Head of caudate nucleus (tissue), 42 donors: ENCODE measurements around the gene NOBOX.
A peak's percentile ranks its signal among the peaks of the same experiment; 100 is the strongest.
"Not testable (repeated sequence)": the region's sequence is repeated elsewhere in the genome, so short reads cannot be mapped to it uniquely, and the experiment has no call there.

Experiments used
- DNase-seq, 42 donors: peaks; one replicate each; pipeline versions ENCODE4 v3.0.0 to v3.0.0-alpha.2; 2020 to 2021; ENCODE audit warnings: mixed read lengths in 7 of 42
- intact Hi-C: fragments of 100-400 bp; cut with DNase I; formaldehyde crosslinking; loops from one replicate; pipeline ENCODE4 v1.15.0; 2022

The NOBOX gene

DNA sequence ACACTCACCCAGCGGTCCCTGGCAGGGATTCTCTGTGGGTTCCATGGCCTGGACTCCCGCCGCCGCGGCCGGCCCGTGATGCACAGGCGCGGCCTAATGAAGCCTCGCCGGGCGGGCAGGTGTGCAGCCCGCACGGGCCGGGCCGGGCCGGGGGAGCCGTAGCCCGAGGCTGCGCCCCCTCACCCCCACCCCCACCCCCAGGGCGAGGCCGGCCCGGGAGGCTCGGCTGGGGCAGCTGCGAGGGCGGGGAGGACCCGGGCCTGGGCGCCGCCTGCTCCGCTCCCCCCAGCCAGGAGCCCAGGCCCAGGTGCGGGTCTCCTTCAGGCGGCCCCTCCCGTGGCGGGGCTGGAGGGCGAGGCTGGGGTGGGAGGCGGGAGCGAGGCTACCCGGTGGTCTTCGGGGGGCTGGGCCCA is at the start of gene NOBOX:
TSS of gene NOBOX (minus strand) at position 45 of the 413 bp plus-strand sequence.
- no peak for DNase-seq
- intact Hi-C loops = no loop called here

DNA sequence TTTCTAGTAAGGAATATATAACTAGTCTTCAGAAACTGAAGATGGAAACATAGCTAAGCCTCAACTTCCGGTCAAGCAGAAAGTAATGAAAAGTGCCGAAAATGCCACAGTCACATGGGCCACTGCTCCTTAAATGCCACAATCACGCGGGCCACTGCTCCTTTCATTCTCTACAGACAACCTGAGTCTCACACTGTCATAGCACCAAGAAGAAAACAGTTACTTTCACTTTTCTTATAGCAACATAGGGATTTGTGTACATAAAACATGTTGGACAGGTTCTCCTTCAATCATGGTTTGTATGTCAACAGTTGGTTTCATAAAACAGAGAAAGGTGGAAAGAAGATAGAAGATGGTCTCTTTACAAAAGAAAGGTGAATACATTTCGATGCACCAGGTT is 48.6 kb upstream of the NOBOX start:
- no peak for DNase-seq
- intact Hi-C loops = no loop called here

DNA sequence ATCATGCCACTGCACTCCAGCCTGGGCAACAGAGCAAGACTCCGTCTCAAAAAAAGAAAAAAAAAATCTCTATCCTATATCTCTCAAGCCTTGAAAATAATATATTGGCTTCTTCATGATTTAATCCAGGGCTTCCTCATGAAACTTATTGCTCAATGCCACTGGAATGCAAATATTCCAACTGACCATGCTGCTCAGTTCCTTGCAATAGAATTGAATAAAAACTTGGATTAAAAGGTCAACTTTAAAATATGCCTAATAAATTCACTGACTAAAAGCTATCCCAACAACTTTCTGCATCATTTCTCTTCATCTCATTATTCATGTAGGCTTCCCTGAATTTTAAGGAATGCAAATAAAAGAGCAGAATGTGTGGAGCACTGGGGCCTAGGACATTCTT is 42.1 kb upstream of the NOBOX start:
- no peak for DNase-seq
- intact Hi-C loops = no loop called here

DNA sequence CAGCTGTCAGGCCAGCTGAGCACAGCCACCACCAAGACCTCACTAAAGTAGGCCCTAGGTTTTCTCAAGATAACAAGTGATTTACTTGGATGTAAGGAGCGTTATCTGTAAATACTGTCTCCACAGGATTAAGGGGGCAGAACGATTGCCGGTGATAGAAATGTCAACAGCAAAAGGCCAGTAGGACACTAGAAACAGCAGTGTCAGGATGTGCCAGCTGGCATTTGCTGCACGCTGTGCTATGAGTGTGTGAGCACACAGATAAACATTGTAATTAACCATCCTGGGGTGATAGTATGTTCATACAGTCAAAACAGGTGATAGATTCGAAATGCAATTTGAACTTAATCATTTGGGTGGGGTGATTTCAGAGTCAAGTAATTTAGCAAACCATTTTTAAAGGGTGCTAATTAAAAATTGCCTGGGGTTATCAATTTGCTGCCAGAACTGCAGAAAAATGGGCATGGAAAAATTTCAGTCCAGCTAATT is 36.3 kb upstream of the NOBOX start:
- no peak for DNase-seq
- intact Hi-C loops = no loop called here

DNA sequence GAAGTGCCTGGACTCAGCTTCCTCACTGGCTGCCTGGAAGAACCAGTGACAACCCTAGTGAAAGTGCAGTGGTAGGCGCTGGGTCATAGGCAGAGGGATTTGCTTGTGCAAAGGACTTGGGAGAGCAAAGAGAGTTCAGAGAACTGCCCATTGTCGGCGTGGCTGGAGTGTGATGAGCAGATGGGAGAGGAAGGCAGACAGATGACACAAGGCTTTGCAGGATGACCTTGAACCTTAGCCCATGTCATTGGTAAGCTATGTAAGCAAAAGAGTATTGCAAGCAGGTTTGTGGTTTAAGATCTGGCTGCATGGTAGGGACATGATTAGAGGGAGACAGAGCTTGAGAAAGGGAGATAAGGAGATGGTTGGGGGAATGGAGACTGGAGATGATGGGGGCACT is 35.3 kb upstream of the NOBOX start:
- intact Hi-C loops = no loop called here
- no peak for DNase-seq

DNA sequence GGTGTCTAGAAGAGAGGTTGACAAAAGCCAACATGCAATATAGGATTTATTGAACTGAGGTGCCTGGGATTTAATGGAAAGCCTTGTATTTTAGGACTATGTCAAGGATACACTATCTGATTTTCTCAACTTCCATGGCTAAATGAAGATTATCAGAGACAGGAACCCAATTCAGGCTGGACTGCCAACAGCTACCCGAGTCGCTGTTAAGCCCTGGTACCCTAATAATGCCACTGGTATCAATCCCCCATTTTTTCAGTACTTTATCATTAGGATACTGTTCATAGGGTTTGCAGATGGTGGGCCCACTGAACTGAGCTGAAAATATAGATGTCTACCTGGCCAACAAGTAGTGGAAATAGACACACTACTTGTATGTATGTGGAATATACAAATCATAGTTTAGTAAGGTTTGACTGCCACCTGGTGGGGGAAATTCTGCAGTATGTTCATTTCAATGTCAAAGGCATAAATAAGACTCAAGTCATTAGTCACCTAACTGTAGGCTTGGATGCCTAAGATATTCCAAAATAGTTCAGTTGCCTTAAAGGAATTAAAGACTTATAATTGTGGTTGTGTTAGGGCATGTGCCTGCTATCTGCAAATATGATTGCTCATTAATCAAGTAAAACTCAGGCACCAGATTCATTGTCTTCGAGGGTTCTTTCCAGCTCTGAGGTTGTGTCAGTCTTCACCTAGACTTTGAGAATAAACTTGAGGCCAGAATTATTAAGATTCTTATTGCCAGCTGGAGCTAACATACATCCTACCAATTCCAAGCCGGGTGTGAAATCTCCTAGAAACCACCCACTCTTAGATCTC is 34.1 kb upstream of the NOBOX start:
- intact Hi-C loops = no loop called here

DNA sequence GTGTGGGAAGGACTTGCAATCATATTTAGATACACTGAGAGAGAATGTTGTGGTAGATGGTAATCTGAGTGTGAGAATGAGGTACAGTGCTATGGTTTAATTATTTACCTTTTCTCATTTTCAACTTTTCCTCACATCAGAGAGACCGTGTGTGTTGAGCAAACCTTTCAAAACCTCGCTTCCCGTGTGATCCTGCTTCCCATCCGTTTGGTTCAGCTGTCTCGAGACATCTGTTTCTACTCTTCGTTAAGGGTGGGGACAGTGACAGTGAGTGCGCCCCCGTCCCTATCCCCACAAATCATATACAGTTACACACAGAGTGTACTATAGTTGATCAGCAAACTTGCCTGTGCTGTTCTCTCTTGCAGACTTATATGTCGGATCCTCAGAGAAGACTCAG is 33.0 kb upstream of the NOBOX start:
- intact Hi-C loops = no loop called here
- DNase-seq = no peak

More for the DNA sequence above, 34.1 kb upstream of the NOBOX start:
- peak in 38 of 42 donors; percentile 25 to 87 (median 64) for DNase-seq

DNA sequence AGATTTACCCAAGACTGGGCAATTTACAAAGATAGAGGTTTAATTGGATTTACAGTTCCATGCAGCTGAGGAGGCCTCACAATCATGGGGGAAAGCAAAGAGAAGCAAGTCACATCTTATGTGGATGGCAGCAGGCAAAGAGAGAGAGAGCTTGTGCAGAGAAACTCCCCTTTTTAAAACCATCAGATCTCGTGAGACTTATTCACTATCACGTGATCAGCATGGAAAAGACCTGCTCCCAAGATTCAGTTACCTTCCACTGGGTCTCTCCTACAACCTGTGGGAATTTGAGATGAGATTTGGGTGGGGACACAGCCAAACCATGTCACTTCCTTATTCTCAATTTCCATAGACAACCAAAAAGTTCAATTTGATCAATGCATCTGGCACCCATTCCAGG is 24.9 kb upstream of the NOBOX start:
- no peak for DNase-seq
- intact Hi-C loops = no loop called here

DNA sequence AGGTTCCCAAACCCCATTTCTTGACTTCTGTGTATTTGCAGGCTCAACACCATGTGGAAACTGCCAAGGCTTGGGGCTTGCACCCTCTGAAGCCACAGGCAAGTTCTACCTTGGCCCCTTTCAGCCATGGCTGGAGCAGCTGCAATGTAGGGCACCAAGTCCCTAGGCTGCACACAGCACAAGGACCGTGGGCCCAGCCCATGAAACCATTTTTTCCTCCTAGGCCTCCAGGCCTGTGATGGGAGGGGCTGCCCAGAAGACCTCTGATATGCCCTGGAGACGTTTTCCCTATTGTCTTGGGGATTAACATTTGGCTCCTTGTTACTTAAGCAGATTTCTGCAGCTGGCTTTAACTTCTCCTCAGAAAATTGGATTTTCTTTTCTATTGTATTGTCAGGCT is 24.0 kb upstream of the NOBOX start:
- intact Hi-C loops, DNase-seq: not testable (repeated sequence)

DNA sequence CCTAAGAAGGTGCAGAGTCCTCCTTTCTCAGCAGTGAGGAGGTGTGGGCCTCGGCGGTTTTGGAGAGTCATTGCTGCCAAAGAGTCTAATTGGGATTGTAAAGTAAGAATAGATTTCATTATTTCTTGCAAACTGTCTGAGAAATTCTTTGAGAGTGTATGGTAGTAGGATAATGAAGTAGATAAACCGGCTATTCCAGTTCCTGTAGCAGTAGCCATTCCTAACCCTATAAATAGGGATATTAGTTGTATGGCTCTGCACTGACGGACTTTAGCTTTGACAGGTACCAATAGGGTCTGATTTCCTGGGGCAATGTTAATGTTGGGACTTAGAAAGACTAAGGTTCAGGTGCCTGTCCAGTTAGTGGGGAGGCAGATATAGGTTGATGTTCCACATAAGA is 15.4 kb upstream of the NOBOX start:
- DNase-seq, intact Hi-C loops: not testable (repeated sequence)

DNA sequence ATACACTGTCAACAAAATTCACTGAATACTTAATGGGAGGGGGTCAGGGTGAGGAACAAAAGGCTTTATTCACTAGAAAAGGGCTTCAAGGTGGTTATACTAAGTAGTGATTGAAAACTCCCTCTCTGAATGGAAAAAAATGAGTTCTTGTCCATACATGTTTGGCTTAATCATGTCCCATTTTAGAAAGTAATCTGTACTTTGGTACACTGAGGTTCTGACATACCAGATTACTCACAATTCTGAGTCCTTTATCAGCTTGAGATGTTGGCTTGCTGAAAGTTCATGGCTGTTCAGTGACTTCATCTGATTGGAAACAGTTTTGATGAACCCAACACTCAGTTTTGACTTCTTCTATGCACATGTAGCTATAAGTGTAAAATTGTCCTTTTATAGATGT is 12.8 kb upstream of the NOBOX start:
- no peak for DNase-seq
- intact Hi-C loops = no loop called here

DNA sequence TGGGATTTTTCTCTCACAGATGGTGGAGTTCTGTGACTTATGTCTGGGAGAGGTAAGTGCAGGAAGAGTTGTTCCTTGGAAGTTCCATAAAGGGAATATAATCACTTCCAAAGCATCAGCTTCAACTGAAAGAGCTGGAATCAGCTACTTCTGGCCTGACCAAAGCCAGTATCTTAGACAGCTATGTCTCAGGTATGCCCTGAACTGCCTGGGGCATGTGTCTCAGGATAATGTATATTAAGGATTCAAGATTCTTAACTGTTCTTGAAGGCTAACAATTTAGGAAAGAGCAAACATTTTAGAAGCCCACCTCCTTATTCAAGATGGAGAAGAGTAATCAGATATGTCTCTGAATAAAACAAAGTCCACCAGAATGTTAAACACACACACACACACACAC is 12.4 kb upstream of the NOBOX start:
- intact Hi-C loops = no loop called here
- no peak for DNase-seq

DNA sequence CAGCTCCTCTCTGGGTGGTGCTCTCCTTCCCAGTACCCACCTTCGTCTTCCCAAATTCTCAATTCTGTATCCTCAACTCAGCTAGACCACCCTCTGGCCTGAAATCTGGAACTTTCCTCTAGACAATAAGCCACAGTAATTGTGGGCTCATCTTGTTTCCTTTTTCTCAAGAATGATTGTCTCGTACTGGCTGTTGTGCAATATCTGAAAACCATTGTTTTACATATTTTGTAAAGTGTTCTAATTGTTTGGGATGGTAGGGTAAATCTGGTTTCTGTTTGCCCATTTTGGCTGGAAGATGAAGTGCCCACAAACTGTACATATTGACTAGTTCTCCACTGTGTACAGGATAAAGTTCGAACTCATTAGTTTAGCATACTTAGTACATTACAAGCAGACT is 11.3 kb upstream of the NOBOX start:
- intact Hi-C loops = no loop called here
- no peak for DNase-seq

DNA sequence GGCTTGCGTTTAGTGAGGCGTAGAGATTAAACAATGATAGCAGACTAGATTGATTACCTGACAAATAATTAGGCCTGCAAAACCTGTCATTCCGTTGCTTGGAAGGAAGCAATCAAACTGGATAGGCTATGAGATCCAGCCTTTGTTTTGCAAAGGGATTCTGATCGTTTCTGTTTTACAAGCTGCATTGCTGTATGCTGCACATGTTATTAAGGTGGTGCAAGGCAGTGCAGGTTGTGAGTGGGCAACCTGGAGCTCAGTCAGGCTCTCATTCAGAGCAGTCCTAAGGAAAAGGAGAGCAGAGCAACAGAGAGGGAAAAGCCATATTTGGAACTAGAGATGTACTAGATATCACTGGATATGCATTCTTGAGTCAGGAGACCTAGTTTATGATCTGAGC is 6.9 kb upstream of the NOBOX start:
- peak in 17 of 42 donors; percentile 13 to 58 (median 33) for DNase-seq
- intact Hi-C loops = no loop called here

DNA sequence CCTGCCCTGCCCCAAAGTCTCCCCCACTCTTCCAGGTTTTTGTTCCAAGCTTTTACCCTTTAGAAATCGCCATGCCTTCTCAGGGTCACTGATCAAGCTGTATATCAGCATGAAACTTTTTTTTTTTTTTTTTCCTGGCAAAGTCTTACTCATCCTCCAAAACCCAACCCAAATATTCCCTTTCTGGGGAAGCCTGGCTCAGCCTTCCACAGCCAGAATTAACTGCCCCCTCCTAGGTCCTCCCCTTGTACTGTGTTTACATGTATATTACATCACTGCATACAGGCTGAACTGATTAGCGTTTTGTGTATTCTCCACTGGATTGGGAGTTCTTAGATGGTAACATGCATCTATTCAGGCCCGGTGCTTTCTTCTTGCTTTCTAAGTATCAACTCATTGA is 4.6 kb upstream of the NOBOX start:
- intact Hi-C loops = no loop called here
- no peak for DNase-seq

DNA sequence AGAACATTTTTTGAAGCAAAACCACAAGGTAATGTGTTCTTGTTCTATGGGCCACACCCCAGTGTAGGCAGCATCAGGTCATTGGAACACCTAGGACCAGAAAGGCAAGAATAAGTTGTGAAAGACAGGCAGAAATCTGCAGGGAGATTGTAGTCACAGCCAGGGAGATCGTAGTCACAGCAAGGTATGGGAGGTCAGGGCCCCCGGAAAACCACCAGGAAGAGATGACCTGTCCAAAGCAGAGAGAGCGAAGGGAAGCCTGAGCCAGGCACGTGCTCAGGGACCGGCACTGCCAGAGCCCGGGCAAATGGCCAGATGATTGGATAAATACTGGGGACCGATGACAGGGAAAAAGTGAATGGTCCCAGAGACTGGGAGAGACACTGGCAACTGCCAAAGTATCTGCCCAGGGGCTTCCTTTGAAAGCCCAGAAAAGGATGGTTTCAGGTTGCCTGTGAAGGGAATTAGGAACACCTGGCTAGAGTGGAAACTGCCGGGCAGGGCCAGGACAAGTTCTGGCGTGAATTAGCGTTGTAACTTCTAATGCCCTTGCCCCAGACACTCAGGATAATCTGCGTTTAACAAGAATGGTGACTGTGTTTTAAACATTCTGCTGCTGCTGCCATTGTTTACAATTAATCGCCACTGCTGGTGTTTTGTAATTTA is 3.9 kb upstream of the NOBOX start:
- no peak for DNase-seq

DNA sequence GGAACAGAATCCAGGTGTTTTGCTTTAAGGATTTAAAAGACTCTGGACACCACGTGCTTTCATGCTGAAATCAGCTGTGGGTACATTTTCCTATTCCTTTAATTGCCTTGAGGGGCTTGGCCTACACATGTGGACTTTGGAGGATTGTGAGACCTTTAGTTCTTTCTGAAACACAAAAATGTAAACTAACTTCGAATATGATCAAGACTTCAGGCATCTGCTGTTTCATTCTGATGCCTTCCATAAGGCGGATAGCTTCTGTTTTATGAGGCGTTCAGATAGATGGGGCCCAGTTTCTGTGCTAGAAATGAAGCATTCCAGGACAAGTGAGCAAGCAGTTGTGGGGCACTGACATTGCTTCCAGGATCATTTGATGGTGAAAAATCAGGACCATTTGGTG is 1.5 kb upstream of the NOBOX start:
- DNase-seq = no peak
- intact Hi-C loops = no loop called here

More for the DNA sequence above, 3.9 kb upstream of the NOBOX start:
- intact Hi-C loops = no loop called here

DNA sequence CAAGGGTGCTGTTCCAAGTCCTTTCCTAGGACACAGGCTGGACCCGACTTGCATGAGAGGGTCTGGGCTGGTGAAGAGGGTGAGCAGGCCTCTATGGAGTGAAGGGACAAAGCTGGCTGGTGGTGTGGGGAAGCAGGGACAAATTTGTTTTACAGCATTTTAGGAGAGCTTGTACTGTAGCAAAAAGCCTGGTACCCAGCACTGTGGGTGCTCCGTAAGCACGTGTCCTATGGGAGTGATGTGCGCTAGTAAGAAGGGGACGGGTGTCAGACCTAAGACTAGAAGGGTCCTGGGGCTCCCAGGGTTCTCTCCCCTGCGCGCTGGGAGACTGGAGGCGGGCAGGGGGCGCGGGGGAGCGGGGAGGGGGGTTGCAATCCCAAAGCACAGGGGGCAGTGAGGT is 391 bp downstream of the NOBOX start:
- intact Hi-C loops = no loop called here
- no peak for DNase-seq

DNA sequence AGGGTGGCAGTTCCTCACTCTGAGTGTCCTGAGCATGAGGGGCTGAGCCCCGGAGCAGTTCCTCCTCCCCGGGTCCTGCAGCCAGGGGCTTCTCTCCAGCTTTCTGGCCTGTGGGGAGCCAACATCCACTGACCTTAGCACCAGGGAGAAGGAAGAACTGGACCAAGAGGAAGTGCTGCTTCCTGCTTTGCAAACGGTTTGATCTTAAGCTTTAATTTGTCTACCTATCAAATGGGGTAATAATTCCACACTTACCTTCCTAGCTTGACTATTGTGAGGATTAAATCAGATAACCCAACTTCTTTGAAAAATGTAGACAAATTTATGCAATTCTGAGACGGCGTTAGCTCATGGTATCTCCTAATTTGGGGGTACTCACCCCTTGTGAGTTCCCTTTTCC is 2.0 kb downstream of the NOBOX start:
- DNase-seq = no peak
- intact Hi-C loops = no loop called here

DNA sequence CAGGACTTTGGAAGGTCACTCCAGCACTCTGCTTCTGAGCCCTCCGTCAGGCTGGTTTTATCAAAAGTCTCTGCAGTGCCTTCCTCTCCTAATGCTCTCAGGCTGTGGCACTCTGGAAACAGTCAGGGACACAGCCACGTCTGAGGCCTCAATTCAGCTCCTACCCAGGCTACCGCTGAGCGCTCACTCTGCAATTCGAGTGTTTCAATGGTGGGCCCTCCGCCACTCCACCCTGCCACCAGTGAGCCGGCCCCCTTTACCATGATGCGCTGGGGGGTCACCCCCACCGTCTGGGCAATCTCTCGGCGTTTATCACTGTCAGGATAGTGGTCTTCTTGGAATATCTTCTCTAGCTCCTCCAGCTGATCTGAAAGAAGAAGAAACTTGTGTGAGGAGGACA is 3.5 kb downstream of the NOBOX start:
- intact Hi-C loops = no loop called here
- DNase-seq = no peak

DNA sequence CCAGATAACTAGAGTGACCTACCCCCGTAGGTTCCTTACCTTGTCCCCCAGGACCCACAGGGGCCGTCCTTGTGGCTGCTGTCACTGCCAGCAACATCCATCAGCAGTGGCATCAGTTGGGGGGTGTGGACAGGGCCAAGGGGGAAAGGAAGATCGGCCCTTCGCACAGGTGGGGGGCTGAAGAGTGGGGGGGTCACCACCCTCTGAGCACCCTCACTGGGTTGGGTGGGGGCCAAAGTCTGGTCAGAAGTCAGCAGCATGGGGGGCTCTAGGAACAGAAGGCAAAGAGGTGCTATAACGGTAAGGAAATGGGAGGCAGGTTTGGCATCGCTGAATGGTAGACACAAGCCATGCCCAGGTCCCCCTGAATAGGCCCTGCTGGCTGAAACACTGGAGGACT is 4.6 kb downstream of the NOBOX start:
- intact Hi-C loops = no loop called here
- DNase-seq = no peak
